ENCODE results near the gene SLC31A1.

Gene SLC31A1

DNA sequence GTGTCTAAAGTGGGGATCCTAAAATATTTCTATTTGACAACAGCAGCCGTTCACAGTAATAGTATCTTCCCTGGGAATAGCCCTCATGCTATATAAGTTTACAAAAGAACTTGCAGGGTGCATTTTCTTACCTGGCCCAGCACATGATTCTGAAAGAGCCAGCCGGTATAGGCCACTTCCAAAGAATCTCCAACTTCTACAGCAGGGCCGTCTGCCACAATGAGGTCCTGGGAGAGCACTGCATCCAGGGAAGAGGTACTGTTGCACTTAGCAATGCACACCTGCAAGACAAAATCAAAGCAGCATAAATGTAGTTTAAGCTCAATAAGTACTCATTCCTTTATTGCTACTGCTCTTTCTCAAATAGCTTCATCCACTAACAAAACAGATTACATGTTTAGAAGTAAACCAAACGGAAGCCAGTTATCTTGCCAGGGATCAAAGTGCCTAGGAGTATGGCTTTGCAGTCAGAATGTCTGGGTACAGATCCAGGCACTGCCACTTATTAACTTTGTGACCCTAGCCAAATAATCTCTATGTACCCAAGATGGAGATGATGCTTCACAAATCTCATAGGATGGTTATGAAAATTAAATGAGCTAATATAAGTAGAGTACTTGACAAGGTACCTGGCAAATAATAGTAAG is 21.5 kb upstream of the SLC31A1 start:
- H3K4me3 ChIP-seq (ENCODE audit: low read length): no peak overlapping the region
- no peaks in the 10 kb centered on the region for H3K4me1 ChIP-seq (ENCODE audit: insufficient read depth, low read length)
- peaks cover 59% of the 10 kb centered on the region for H3K36me3 ChIP-seq (ENCODE audit: insufficient read depth, low read length)
- no peak overlapping the region for H2AFZ ChIP-seq (ENCODE audit: low read depth, low read length)
- H3K9me3 ChIP-seq (ENCODE audit: low read length): no peaks in the 10 kb centered on the region
- H3K27me3 ChIP-seq (ENCODE audit: insufficient read depth, low read length): no peaks in the 10 kb centered on the region

DNA sequence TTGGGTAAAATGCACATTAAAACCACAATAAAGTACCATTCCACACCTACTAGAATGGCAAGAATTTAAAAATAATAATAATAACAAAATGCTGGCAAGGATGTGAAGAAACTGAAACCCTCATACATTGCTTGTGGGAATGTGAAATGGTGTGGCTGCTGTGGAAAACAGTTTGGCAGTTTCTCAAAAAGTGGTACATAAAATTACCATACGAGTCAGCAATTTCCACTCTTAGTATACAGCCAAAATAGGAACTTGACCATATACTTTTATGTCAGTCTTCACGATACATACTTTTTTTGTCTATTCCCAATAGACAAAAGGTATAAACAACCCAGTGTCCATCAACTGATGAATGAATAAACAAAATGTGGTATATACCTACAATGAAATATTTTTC is 15.9 kb upstream of the SLC31A1 start:
- no peaks in the 10 kb centered on the region for H3K27me3 ChIP-seq (ENCODE audit: insufficient read depth, low read length)
- H3K36me3 ChIP-seq (ENCODE audit: insufficient read depth, low read length): peaks cover 54% of the 10 kb centered on the region
- H3K9me3 ChIP-seq (ENCODE audit: low read length): no peaks in the 10 kb centered on the region
- H2AFZ ChIP-seq (ENCODE audit: low read depth, low read length): no peak overlapping the region
- no peaks in the 10 kb centered on the region for H3K4me1 ChIP-seq (ENCODE audit: insufficient read depth, low read length)
- no peak overlapping the region for H3K4me3 ChIP-seq (ENCODE audit: low read length)

DNA sequence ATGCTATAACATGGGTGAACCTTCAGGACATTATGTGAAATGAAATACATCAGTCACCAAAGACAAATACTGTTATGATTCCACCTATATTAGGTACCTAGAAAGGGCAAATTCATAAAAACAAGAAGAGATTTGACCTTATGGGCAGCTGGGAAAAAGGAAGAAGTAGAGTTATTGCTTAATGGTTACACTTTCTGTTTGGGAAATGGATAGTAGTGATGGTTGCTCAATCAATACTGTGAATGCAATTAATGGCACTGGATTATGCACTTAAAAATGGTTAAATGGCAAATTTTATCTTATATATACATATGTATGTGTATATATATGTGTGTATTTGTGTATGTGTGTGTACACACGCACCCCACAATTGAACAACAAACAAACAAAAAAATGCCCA is 15.5 kb upstream of the SLC31A1 start:
- H2AFZ ChIP-seq (ENCODE audit: low read depth, low read length): no peak overlapping the region
- H3K4me1 ChIP-seq (ENCODE audit: insufficient read depth, low read length): no peaks in the 10 kb centered on the region
- H3K4me3 ChIP-seq (ENCODE audit: low read length): no peak overlapping the region
- H3K27me3 ChIP-seq (ENCODE audit: insufficient read depth, low read length): no peaks in the 10 kb centered on the region
- no peaks in the 10 kb centered on the region for H3K9me3 ChIP-seq (ENCODE audit: low read length)
- peaks cover 59% of the 10 kb centered on the region for H3K36me3 ChIP-seq (ENCODE audit: insufficient read depth, low read length)

DNA sequence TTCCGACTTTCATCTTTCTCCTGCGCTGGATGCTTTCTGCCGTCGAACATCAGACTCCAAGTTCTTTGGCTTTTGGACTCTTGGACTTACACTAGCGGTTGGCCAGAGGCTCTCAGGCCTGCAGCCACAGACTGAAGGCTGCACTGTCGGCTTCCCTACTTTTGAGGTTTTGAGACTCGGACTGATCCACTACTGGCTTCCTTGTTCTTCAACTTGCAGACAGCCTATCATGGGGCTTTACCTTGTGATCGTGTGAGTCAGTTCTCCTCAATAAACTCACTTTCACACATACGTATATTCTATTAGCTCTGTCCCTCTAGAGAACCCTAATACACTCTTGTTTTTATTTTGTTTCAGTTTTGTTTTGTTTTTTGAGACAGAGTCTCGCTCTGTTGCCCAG is 10.5 kb upstream of the SLC31A1 start:
- Histone ChIP-seq H2AFZ (ENCODE audit: low read depth, low read length) (no peak overlapping the region), H3K4me3 (ENCODE audit: low read length) (no peak overlapping the region), H3K9me3 (ENCODE audit: low read length) (peaks cover 4% of the 10 kb centered on the region), H3K4me1 (ENCODE audit: insufficient read depth, low read length) (no peaks in the 10 kb centered on the region), H3K27me3 (ENCODE audit: insufficient read depth, low read length) (no peaks in the 10 kb centered on the region), H3K36me3 (ENCODE audit: insufficient read depth, low read length) (peaks cover 27% of the 10 kb centered on the region)

DNA sequence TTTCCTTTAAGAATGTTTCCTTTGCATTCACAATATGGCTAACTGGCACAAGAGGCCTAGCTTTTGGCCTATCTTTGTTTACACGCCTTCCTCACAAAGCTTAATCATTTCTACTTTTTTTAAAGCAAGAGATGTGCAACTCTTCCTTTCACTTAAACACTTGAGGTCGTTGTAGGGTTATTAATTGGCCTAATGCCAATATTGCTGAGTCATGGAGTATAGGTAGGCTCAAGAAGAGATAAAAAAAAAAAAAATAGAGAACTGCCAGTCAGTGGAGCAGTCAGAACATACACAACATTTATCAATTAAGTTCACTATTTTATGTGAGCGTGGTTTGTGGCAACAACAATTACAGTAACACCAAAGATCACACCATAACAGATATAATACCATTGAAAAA is 6.2 kb upstream of the SLC31A1 start:
- H3K4me1 ChIP-seq (ENCODE audit: insufficient read depth, low read length): peaks cover 8% of the 10 kb centered on the region
- H2AFZ ChIP-seq (ENCODE audit: low read depth, low read length): no peak overlapping the region

DNA sequence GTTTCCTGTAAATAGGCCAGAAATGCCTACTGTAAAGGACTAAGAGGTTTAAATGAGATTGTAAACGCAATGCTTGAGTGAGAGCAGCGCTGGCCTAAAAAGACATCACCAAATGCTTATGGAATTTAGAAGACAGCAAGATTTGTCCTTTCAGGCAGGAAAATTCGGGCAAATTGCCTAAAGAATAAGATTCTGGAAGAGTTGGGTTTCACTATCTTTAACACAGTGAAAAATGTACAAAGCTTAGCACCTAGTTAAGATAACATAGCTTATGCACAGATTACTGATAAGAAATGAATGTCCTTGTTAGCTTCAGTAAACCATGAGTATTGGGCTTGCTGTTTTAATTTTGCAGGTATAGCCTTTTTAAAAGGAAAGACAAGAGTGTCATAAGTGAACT is 4.9 kb upstream of the SLC31A1 start:
- Histone ChIP-seq H3K4me3 (ENCODE audit: low read length) (no peak overlapping the region), H3K9me3 (ENCODE audit: low read length) (peaks cover 4% of the 10 kb centered on the region), H3K36me3 (ENCODE audit: insufficient read depth, low read length) (no peaks in the 10 kb centered on the region), H3K27me3 (ENCODE audit: insufficient read depth, low read length) (no peaks in the 10 kb centered on the region), H2AFZ (ENCODE audit: low read depth, low read length) (no peak overlapping the region), H3K4me1 (ENCODE audit: insufficient read depth, low read length) (peaks cover 13% of the 10 kb centered on the region)

More for the DNA sequence above, 6.2 kb upstream of the SLC31A1 start:
- Histone ChIP-seq H3K4me3 (ENCODE audit: low read length) (no peak overlapping the region), H3K27me3 (ENCODE audit: insufficient read depth, low read length) (no peaks in the 10 kb centered on the region), H3K9me3 (ENCODE audit: low read length) (peaks cover 4% of the 10 kb centered on the region), H3K36me3 (ENCODE audit: insufficient read depth, low read length) (peaks cover 6% of the 10 kb centered on the region)

DNA sequence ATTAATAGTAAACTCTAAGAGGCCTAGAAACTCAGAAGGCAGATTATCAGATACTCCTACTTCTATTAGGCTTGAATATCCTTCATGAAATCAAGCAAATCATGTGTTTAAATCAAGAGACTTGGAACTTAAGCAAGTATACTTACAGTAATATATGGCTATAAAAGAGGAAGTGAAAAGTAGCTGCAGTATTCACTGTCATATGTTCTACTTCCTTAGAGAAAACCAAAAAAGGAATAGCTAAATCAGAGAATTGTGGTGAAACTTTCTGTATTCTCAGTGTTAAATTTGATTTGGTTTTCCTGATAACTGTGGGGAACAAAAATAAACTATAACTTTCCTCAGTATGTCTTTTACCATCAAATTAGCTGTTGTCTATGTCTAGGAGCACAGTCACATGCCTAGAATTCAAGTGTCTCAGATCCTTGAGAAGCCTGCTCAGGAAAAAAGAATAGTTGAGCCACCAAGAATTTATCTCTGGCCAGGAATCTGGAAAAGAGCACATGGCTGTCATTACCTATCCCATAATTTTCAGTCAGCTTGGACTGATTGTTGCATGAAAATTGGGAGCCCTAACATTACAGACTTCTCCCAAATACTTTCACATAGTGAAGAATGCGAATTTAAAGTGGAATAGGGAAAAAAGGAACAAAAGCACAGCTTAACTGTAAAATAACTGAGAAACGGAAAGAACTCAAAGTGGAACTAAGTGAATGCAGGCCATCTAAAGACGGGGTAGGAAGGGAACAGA is 2.0 kb upstream of the SLC31A1 start:
- H3K27me3 ChIP-seq (ENCODE audit: insufficient read depth, low read length): no peaks in the 10 kb centered on the region
- H3K9me3 ChIP-seq (ENCODE audit: low read length): peaks cover 4% of the 10 kb centered on the region
- H3K4me3 ChIP-seq (ENCODE audit: low read length): peak overlapping the region; percentile 64
- H2AFZ ChIP-seq (ENCODE audit: low read depth, low read length): no peak overlapping the region
- H3K4me1 ChIP-seq (ENCODE audit: insufficient read depth, low read length): peaks cover 27% of the 10 kb centered on the region
- H3K36me3 ChIP-seq (ENCODE audit: insufficient read depth, low read length): no peaks in the 10 kb centered on the region

DNA sequence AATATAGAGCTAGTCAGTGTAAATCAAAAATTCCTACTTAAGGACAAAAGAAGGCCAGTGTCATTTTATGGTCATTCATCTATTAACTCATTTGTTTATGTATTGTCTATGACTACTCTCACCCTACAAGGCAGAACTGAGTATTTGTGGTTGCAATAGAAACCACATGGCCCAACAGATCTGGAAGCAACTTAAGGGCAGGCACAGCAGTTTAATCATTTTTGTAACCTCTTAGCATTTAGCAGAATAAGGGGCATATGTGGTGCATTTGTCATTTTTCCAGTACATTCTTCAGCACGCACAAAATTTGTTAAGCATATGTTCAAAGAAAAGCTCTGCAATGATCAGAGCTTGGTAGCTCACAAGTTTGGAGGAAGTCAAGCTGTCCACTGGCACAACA is 1.4 kb upstream of the SLC31A1 start:
- Histone ChIP-seq H3K36me3 (ENCODE audit: insufficient read depth, low read length) (peaks cover 4% of the 10 kb centered on the region), H3K4me3 (ENCODE audit: low read length) (peak overlapping the region; percentile 64), H3K27me3 (ENCODE audit: insufficient read depth, low read length) (no peaks in the 10 kb centered on the region), H3K9me3 (ENCODE audit: low read length) (no peaks in the 10 kb centered on the region), H3K4me1 (ENCODE audit: insufficient read depth, low read length) (peaks cover 27% of the 10 kb centered on the region), H2AFZ (ENCODE audit: low read depth, low read length) (no peak overlapping the region)

DNA sequence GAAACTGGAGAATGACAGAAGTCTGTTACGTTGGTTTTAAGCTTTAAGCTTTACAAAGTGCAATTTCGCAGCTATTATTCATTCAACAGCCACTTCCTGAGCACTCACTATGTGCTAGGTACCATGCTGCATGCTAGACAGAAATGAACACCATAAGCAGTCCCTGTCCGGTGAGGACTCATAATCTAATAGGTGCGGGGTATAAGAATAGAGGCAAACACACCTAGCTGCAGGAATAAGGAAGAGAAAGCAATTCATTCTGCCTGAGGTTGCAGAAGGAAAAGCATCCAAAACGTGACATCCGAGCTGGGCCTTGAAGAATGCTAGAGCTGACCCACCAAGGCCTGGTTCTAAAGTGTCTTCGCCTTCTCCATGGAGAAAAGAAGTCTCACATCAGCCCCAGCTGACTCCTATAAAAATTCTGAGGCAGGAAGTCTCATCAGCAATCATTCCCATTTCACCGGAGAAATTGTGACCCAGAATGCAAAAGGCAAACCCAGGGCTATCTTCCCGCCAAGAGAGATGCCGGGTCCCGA is 809 bp upstream of the SLC31A1 start:
- Histone ChIP-seq H3K4me1 (ENCODE audit: insufficient read depth, low read length) (peaks cover 27% of the 10 kb centered on the region), H3K36me3 (ENCODE audit: insufficient read depth, low read length) (peaks cover 5% of the 10 kb centered on the region), H3K27me3 (ENCODE audit: insufficient read depth, low read length) (no peaks in the 10 kb centered on the region), H3K9me3 (ENCODE audit: low read length) (no peaks in the 10 kb centered on the region), H2AFZ (ENCODE audit: low read depth, low read length) (peak overlapping the region; percentile 50), H3K4me3 (ENCODE audit: low read length) (peak overlapping the region; percentile 64)

DNA sequence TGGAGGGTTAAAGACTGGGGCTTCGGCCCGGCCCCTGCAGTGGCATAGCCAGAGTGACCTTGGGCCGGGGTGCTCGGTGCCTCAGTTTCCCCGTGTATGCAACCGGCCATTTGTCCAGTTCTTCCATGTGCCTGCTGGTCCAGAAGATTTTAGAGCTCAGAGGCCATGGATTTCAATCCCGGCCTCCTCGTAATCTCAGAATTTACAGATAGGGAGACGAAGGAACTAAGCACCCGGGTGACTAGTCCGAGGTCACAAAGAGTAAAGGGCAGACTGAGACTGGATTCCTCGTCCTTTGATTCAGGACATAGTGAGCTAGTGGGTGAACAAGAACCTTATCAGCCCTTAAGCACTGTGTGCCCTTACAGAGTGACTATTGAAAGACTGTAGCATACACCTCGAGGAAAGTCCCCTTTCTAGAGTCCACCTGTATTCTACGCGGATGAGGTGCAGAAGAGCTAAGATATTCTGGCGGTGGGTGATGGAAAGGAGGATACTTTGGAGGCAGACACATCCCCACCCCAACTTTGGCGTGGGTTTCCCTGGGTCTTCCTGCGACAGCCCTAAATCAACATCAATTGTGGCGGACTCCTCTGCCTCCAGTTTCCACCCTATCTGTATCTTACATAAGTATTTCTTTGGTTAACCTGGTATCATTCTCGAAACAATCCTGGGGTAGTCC is 597 bp downstream of the SLC31A1 start:
- peaks cover 5% of the 10 kb centered on the region for H3K36me3 ChIP-seq (ENCODE audit: insufficient read depth, low read length)
- no peaks in the 10 kb centered on the region for H3K9me3 ChIP-seq (ENCODE audit: low read length)
- H3K4me1 ChIP-seq (ENCODE audit: insufficient read depth, low read length): peaks cover 27% of the 10 kb centered on the region
- H3K27me3 ChIP-seq (ENCODE audit: insufficient read depth, low read length): no peaks in the 10 kb centered on the region
- H3K4me3 ChIP-seq (ENCODE audit: low read length): peak overlapping the region; percentile 64
- H2AFZ ChIP-seq (ENCODE audit: low read depth, low read length): peak overlapping the region; percentile 46

DNA sequence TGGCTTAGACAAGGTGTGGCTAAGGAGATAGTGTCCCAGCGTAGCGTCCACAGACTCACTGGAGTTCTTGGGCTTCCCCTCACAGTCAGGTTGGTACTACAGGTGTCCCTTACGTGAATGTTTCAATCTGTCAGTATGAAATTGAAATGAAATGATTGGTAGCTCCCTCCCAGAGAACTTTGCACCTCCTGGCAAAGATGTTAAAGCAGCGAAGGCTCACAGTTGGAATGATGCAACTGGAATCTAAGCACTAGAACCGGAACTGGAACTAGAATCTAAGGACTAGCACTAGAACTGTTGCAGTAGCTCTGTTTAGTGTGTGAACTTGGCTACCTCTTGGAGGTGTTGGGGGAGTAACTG is 1.1 kb downstream of the SLC31A1 start:
- peaks cover 5% of the 10 kb centered on the region for H3K36me3 ChIP-seq (ENCODE audit: insufficient read depth, low read length)
- H2AFZ ChIP-seq (ENCODE audit: low read depth, low read length): peak overlapping the region; percentile 46
- H3K4me3 ChIP-seq (ENCODE audit: low read length): peak overlapping the region; percentile 64
- no peaks in the 10 kb centered on the region for H3K9me3 ChIP-seq (ENCODE audit: low read length)
- H3K27me3 ChIP-seq (ENCODE audit: insufficient read depth, low read length): no peaks in the 10 kb centered on the region
- H3K4me1 ChIP-seq (ENCODE audit: insufficient read depth, low read length): peaks cover 27% of the 10 kb centered on the region

DNA sequence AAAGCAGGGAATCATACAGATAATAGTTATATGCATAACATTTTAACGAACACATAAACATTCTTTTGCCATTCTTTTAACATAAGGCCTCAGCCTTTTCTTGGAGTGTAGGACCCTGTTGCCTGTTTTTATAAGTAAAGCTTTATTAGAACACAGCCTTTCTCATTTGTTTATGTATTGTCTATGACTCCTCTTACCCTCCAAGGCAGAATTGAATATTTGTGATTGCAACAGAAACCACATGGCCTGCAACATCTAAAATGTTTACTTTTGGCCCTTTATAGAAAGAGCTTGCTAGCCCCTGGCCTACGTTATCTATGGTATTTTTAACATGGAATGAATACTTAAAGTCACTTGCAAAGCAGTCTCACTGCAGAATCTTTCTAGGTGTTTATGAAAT is 2.6 kb downstream of the SLC31A1 start:
- no peak overlapping the region for H3K4me3 ChIP-seq (ENCODE audit: low read length)
- H3K36me3 ChIP-seq (ENCODE audit: insufficient read depth, low read length): peaks cover 5% of the 10 kb centered on the region
- peaks cover 27% of the 10 kb centered on the region for H3K4me1 ChIP-seq (ENCODE audit: insufficient read depth, low read length)
- H3K27me3 ChIP-seq (ENCODE audit: insufficient read depth, low read length): no peaks in the 10 kb centered on the region
- no peak overlapping the region for H2AFZ ChIP-seq (ENCODE audit: low read depth, low read length)
- H3K9me3 ChIP-seq (ENCODE audit: low read length): no peaks in the 10 kb centered on the region

DNA sequence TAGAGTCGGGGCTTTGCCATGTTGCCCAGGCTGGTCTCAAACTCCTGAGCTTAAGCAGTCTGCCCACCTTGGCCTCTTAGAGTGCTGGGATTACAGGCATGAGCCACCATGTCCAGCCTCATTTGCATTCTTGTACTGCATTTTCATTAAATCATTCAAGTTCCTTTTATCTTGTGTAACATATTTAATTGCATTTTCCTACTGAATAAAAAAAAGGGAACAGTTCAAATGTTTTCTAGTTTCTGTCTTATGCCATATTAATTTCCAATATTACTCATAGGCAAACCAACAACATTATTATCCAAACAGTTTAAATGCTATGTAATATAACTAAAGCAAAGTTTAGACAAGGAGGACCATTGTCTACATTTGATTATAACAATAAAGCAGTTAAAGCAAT is 6.1 kb downstream of the SLC31A1 start:
- H3K36me3 ChIP-seq (ENCODE audit: insufficient read depth, low read length): peaks cover 5% of the 10 kb centered on the region
- H3K4me1 ChIP-seq (ENCODE audit: insufficient read depth, low read length): peaks cover 7% of the 10 kb centered on the region
- no peak overlapping the region for H3K4me3 ChIP-seq (ENCODE audit: low read length)
- no peaks in the 10 kb centered on the region for H3K27me3 ChIP-seq (ENCODE audit: insufficient read depth, low read length)
- no peak overlapping the region for H2AFZ ChIP-seq (ENCODE audit: low read depth, low read length)
- H3K9me3 ChIP-seq (ENCODE audit: low read length): no peaks in the 10 kb centered on the region
